ENCODE data around the gene ZNF614.

- TF ChIP-seq GATA3 (IDR thresholded peaks at IDR 0.05; ENCODE audit: low read depth, low read length) = no peak
- no peak for TF ChIP-seq GATA2 (IDR thresholded peaks at IDR 0.05; ENCODE audit: low read depth, low read length)
Measured at GRCh38 chr19:52007806-52008557, 20.2 kb downstream of the ZNF614 start, which contains the start of gene ZNF615.

Data from SH-SY5Y (cell line).